Activated naive CD4-positive, alpha-beta T cell (primary cell): ENCODE measurements around the gene PARD3.
"Not testable (repeated sequence)": the region's sequence is repeated elsewhere in the genome, so short reads cannot be mapped to it uniquely, and the experiment has no call there.

Experiments
- DNase-seq, 4 experiments: peaks; one replicate each; lab custom pipeline; 2025; lab: John Stamatoyannopoulos, UW

PARD3 gene

GRCh38 chr10:34742456-34742855 is 72.6 kb downstream of the PARD3 start:
- no peak for DNase-seq

- DNase-seq, result not testable (repeated sequence)
Observed at GRCh38 chr10:34741087-34741486, 74.0 kb downstream of the PARD3 start.

- no peak for DNase-seq
Observed at GRCh38 chr10:34740321-34740720, 74.8 kb downstream of the PARD3 start.

- DNase-seq, result no peak
Observed at GRCh38 chr10:34739915-34740314, 75.2 kb downstream of the PARD3 start.

- DNase-seq, result no peak
Observed at GRCh38 chr10:34737772-34738169, 77.3 kb downstream of the PARD3 start.

- DNase-seq, result no peak
Observed at GRCh38 chr10:34736976-34737771, 77.9 kb downstream of the PARD3 start.

GRCh38 chr10:34734918-34735317 is 80.2 kb downstream of the PARD3 start:
- DNase-seq, result no peak

- DNase-seq, result no peak
Observed at GRCh38 chr10:34732926-34733325, 82.2 kb downstream of the PARD3 start.

- DNase-seq, result no peak
Observed at GRCh38 chr10:34731885-34732701, 83.0 kb downstream of the PARD3 start.

- DNase-seq, result no peak
Observed at GRCh38 chr10:34731213-34731612, 83.9 kb downstream of the PARD3 start.

GRCh38 chr10:34730726-34731125 is 84.4 kb downstream of the PARD3 start:
- no peak for DNase-seq

GRCh38 chr10:34729619-34730018 is 85.5 kb downstream of the PARD3 start:
- no peak for DNase-seq

- no peak for DNase-seq
Observed at GRCh38 chr10:34728361-34728760, 86.7 kb downstream of the PARD3 start.

GRCh38 chr10:34727595-34728033 is 87.5 kb downstream of the PARD3 start:
- no peak for DNase-seq

- no peak for DNase-seq
Observed at GRCh38 chr10:34726862-34727261, 88.2 kb downstream of the PARD3 start.

GRCh38 chr10:34723750-34724149 is 91.3 kb downstream of the PARD3 start:
- no peak for DNase-seq

GRCh38 chr10:34722404-34722803 is 92.7 kb downstream of the PARD3 start:
- no peak for DNase-seq

GRCh38 chr10:34721208-34721840 is 93.8 kb downstream of the PARD3 start:
- no peak for DNase-seq

GRCh38 chr10:34719746-34720145 is 95.3 kb downstream of the PARD3 start:
- DNase-seq, result no peak

GRCh38 chr10:34719328-34719727 is 95.8 kb downstream of the PARD3 start:
- no peak for DNase-seq

GRCh38 chr10:34717429-34717828 is 97.7 kb downstream of the PARD3 start:
- no peak for DNase-seq

- DNase-seq, result no peak
Observed at GRCh38 chr10:34716958-34717357, 98.1 kb downstream of the PARD3 start.

- DNase-seq, result no peak
Observed at GRCh38 chr10:34716234-34716633, 98.9 kb downstream of the PARD3 start.
